Transverse colon (tissue), 3 donors: ENCODE results near the gene MYO7B.

ENCODE experiments used
- CTCF ChIP-seq, 5 experiments: fragments of 200-600 bp in 3 of 5; fragments of 450-650 bp in 2 of 5; sonication (generic) in 3 of 5; IDR thresholded peaks; 1 replicate in 2 of 5; 2 replicates in 3 of 5; pipeline ENCODE4 v1.5.1; 2016 to 2017; ENCODE audit warnings: antibody characterized with exemption in 5 of 5, inconsistent platforms in 3 of 5, mild to moderate bottlenecking in 2 of 5, moderate library complexity in 1 of 5
- EP300 ChIP-seq: sonication (generic); formaldehyde crosslinking; IDR thresholded peaks from one replicate; pipeline ENCODE4 v1.6.1; 2017; ENCODE audit warnings: antibody characterized with exemption, low read depth
- POLR2A ChIP-seq: fragments of 450-650 bp; IDR thresholded peaks from one replicate; pipeline ENCODE4 v1.6.1; 2016; ENCODE audit warnings: antibody characterized with exemption, mild to moderate bottlenecking, moderate library complexity

- TF ChIP-seq CTCF (IDR thresholded peaks at IDR 0.05) (no peak), POLR2A (no peak), EP300 (no peak)
These were observed 85.4 kb downstream of the MYO7B start for GRCh38 chr2:127620866-127621265.
